ENCODE data around the gene MYOF.
"Not testable (repeated sequence)": the region's sequence is repeated elsewhere in the genome, so short reads cannot be mapped to it uniquely, and the experiment has no call there.

DNA sequence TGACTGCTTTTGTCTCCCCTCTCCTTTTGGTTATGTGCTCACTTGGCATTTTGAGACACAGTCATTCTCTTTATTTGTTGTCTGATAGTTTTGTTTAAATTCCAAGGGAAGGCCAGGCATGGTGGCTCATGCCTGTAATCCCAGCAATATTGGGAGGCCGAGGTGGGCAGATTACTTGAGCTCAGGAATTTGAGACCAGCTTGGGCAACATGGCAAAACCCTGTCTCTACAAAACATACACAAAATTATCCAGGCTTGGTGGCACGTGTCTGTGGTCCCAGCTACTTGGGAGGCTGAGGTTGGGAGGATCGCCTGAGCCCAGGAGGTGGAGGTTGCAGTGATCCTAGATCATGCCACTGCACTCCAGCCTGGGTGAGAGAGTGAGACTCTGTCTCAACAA, 167.5 kb downstream of the MYOF start:
- TF ChIP-seq, protein P1, sequence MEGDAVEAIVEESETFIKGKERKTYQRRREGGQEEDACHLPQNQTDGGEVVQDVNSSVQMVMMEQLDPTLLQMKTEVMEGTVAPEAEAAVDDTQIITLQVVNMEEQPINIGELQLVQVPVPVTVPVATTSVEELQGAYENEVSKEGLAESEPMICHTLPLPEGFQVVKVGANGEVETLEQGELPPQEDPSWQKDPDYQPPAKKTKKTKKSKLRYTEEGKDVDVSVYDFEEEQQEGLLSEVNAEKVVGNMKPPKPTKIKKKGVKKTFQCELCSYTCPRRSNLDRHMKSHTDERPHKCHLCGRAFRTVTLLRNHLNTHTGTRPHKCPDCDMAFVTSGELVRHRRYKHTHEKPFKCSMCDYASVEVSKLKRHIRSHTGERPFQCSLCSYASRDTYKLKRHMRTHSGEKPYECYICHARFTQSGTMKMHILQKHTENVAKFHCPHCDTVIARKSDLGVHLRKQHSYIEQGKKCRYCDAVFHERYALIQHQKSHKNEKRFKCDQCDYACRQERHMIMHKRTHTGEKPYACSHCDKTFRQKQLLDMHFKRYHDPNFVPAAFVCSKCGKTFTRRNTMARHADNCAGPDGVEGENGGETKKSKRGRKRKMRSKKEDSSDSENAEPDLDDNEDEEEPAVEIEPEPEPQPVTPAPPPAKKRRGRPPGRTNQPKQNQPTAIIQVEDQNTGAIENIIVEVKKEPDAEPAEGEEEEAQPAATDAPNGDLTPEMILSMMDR (conservative IDR thresholded peaks at IDR 0.05), result not testable (repeated sequence)
- TF ChIP-seq ZFX (IDR thresholded peaks at IDR 0.05), result not testable (repeated sequence)

Data from C4-2B (cell line).